GM19468 (cell line): ENCODE measurements around the gene TNFSF8.

Source experiments
- ATAC-seq: cut with Tn5 transposase; IDR thresholded peaks from one replicate; pipeline ENCODE4 v1.9.1; 2021; ENCODE audit warnings: mild to moderate bottlenecking, moderate library complexity, moderate number of reproducible peaks; ENCODE audit not compliant: unreplicated experiment; ENCODE audit errors: extremely low read depth

Gene TNFSF8

GRCh38 chr9:114937516-114937915 lies 7.1 kb upstream of the TNFSF8 start:
- ATAC-seq: no peak

- no peak for ATAC-seq
Measured at GRCh38 chr9:114936581-114936980, 6.2 kb upstream of the TNFSF8 start.

GRCh38 chr9:114935119-114935518 lies 4.7 kb upstream of the TNFSF8 start:
- no peak for ATAC-seq

- ATAC-seq: no peak
Measured at GRCh38 chr9:114932502-114932901, 2.1 kb upstream of the TNFSF8 start.

GRCh38 chr9:114931407-114931806 lies 1.0 kb upstream of the TNFSF8 start:
- no peak for ATAC-seq

GRCh38 chr9:114929201-114929600 lies 1.2 kb downstream of the TNFSF8 start:
- no peak for ATAC-seq

- ATAC-seq: no peak
Measured at GRCh38 chr9:114928671-114929070, 1.7 kb downstream of the TNFSF8 start.

GRCh38 chr9:114928136-114928535 lies 2.3 kb downstream of the TNFSF8 start:
- no peak for ATAC-seq

GRCh38 chr9:114925672-114926071 lies 4.7 kb downstream of the TNFSF8 start:
- ATAC-seq: no peak

- no peak for ATAC-seq
Measured at GRCh38 chr9:114925039-114925438, 5.4 kb downstream of the TNFSF8 start.

- no peak for ATAC-seq
Measured at GRCh38 chr9:114924327-114924726, 6.1 kb downstream of the TNFSF8 start.

- ATAC-seq: no peak
Measured at GRCh38 chr9:114923918-114924317, 6.5 kb downstream of the TNFSF8 start.

- ATAC-seq: no peak
Measured at GRCh38 chr9:114921171-114921570, 9.2 kb downstream of the TNFSF8 start.

- ATAC-seq: no peak
Measured at GRCh38 chr9:114919611-114920010, 10.8 kb downstream of the TNFSF8 start.

- ATAC-seq: no peak
Measured at GRCh38 chr9:114916481-114916880, 13.9 kb downstream of the TNFSF8 start.

GRCh38 chr9:114914139-114914538 lies 16.3 kb downstream of the TNFSF8 start:
- no peak for ATAC-seq

GRCh38 chr9:114913656-114914055 lies 16.7 kb downstream of the TNFSF8 start:
- ATAC-seq: no peak

- no peak for ATAC-seq
Measured at GRCh38 chr9:114913217-114913616, 17.2 kb downstream of the TNFSF8 start.

- ATAC-seq: no peak
Measured at GRCh38 chr9:114911167-114911821, 19.1 kb downstream of the TNFSF8 start.

- no peak for ATAC-seq
Measured at GRCh38 chr9:114910541-114910940, 19.9 kb downstream of the TNFSF8 start.

- no peak for ATAC-seq
Measured at GRCh38 chr9:114909661-114910060, 20.7 kb downstream of the TNFSF8 start.

GRCh38 chr9:114908805-114909448 lies 21.5 kb downstream of the TNFSF8 start:
- ATAC-seq: no peak
